LHCN-M2 (cell line): ENCODE data around the gene KCNMA1. TPM values are rescaled to one million over a fixed set of nuclear protein-coding genes. Genes with fewer than 3 reads are reported as not detected.
"Not testable (repeated sequence)": the region's sequence is repeated elsewhere in the genome, so short reads cannot be mapped to it uniquely, and the experiment has no call there.

ENCODE experiments used
- DNase-seq: peaks from one replicate; pipeline ENCODE4 v3.0.0-alpha.2; 2012; ENCODE audit warnings: low read depth
- total RNA-seq: library from RNA; depleted of rRNA; stranded (reverse); fragments of >200 nt; gene quantifications from 2 replicates; pipeline ENCODE4 v1.2.3, GENCODE V29; 2014

The KCNMA1 gene
- total RNA-seq, 1 experiment from 2014 or later, result 28.6 TPM

DNA sequence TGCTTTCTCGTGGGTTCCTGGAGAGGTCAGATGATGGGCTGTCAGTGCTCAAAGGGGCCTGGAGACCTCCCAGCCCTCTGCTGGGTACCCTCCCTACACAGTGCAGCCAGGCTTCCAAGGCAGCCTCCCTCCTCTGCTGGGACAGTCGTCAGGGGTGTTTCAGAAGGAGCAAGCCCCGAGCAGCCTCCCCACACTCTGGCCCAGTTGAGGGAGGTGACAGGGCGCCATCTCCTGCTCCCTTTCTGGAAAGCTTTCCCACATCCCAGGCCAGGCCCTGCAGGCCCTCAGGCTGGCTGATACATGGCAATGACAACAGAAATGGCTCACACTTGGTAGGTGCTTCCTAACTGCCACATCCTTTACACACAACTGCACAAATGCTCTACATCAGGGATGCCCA, 32.1 kb downstream of the KCNMA1 start:
- DNase-seq, result peak; percentile 41

DNA sequence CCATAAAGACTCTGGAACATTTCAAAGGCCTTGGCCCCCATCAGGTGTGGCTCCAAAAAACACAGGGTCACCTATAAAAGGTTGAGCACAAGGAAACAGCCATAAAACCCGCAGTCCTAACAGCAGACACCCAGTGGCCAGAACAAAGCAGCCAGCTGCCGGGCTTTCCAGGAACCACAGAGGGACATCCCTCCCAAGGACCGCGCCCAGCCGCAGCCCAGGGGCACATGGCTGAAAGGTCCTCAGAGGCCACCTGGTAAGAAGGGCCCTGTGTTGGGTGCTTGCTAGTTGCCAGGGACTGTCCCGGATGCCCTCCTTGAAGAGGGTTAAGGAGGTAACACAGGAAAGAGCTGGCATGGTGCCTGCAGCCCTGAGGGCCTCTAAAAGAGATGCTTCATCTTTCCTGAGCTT, 32.7 kb downstream of the KCNMA1 start:
- DNase-seq, result no peak

GRCh38 chr10:77604063-77604462, 33.5 kb downstream of the KCNMA1 start:
- no peak for DNase-seq

GRCh38 chr10:77603534-77603927, 34.1 kb downstream of the KCNMA1 start:
- DNase-seq, result peak; percentile 78

GRCh38 chr10:77602913-77603533, 34.6 kb downstream of the KCNMA1 start:
- peak; percentile 42 for DNase-seq

DNA sequence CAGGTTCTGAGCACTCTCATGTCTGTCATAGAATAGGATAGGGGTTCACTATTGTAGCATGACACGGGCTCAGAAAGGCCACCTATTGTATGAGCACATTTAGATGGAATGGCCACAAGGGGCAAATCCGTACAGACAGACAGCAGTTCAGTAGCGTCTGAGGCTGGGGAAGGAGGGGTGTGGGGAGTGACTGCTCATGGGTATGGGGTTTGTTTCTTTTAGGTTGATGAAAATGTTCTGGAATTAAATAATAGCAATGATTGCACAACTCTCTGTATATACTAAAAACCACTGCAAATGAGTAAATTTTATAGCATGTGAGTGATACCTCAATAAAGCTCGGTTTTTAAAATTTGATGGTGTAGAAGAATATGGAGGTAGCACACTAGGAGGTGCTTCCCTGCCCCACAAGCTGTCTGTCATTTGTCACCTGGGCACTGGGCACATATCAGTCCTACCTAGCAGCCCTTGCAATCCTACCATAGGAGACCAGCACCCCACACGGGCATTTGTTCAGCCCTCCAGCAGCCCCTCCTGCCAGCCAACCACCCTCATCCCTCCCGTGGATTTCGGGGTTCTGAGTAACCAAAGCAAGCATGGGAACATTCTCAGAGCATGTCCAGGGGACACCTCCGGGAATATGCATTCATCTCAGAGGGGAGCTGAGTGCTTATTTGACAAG, 35.2 kb downstream of the KCNMA1 start:
- DNase-seq, result peak; percentile 50

DNA sequence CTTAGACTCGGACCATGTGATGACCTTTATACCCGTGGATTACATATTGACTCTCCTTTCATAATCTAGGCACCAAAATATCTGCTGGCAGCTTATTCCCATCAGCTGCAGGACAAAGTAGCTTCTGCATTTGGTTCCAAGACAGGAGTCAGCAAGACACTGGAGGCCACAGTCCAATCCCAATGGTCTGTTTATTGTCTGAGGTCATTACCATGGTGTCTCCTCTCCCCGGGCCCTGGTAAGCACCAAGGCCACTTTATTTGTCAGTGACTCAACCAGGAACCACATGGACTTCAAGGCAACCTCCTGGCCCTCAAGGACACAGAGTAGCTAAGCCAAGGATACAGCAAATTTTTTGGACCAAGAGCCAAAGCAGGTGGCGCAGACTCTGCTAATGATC, 36.1 kb downstream of the KCNMA1 start:
- DNase-seq, result peak; percentile 26

DNA sequence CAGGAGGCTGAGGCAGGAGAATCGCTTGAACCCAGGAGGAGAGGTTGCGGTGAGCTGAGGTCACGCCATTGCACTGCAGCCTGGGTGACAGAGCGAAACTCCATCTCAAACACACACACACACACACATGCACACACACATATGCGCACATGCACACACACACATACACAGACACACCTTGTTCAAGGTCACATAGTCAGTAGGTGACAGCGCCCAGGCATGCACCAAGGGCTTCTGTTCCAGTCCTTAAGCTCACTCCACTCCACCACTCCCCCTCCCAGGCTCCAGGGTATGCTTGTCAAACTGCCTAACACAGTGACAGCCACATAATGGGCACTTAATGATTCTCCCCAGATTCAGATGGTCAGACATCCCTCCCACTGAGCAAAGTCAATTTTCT, 37.0 kb downstream of the KCNMA1 start:
- no peak for DNase-seq

- DNase-seq, result no peak
Measured at GRCh38 chr10:77599651-77600050, 38.0 kb downstream of the KCNMA1 start.

DNA sequence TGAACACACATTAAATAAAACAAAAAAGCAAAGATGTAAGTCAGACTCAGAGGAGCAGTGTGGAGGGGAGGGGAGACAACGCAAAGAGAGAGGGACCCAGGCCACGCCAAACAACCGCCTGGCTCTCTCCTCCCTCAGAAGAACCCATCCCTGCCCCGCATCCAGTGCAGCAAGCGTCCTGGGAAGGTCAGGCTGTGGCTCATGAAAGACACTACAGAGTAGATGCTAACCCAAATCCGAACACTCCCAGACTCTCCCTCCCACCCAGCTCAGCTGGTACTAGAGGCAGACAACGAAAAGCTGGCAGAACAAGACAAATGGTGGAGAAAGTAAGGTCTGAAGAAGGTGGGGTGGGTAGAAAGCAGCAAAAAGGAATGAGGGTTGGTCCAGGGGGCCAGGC, 39.0 kb downstream of the KCNMA1 start:
- no peak for DNase-seq

DNA sequence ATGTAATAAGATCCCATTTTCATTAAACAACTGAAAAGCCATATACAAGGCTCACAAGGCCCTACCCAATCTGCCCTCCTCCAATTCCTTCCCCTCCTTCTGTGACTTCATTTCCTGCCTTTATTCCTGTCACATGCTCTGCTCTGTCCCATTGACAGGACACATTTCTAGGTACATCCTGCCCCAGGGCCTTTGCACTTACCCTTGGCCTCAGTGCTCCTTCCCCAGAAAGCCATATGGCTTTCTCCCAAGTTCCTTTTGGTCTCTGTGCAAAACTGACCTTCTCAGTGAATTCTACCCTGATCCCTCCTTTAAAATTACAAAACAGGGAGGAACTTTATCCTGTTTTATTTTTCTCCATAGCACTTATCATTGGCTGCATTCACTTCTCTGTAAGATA, 40.0 kb downstream of the KCNMA1 start:
- DNase-seq, result no peak

DNA sequence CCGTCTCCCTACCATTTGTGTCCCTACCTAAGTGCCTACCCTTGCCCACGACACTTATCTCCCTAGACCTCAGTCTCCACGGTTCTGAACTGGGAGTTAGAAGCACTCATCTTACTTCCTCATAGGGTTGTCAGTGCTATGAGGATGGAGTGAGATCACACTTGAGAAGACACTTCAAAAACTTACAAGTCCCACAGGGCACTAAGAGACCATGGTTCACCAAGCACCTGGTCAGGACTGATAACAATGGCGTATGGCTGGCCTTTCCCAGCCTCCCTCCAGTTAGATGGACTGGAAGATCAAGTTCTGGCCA, 43.2 kb downstream of the KCNMA1 start:
- DNase-seq, result no peak

DNA sequence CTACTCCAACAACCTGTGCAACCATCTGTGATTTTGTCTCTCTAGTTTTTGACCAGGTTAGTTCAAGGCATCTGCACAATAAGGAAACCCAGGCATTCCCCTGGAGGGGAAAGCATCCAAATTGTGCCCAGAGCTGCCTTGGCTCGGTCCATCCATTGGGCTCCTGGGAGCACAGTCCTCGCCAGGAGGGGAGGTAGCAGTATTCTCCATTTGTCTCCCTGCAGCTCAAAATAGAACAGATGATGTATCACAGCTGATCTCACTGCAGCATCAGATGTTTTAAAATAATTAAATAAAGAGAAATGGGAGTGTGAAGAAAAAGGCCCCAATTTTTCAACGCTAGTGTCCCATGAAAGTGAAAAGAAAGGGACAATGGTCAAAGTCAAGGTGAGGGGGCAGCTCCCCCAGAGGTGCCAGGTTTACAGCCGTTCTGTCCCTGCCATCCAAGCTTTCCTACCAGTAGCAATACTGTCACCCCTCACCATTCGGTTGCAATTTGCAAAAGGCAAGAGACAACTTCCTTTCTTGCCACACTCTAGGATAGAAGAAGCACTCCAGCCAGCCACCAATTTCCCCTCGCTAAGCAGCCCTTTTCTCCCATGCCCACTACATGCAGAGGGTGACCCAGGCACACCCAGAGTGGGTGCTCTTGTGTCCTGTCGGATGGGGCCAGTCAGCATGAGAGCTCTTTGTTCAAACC, 43.7 kb downstream of the KCNMA1 start:
- no peak for DNase-seq

- DNase-seq, result peak; percentile 93
Measured at GRCh38 chr10:77592946-77593636, 44.5 kb downstream of the KCNMA1 start.

DNA sequence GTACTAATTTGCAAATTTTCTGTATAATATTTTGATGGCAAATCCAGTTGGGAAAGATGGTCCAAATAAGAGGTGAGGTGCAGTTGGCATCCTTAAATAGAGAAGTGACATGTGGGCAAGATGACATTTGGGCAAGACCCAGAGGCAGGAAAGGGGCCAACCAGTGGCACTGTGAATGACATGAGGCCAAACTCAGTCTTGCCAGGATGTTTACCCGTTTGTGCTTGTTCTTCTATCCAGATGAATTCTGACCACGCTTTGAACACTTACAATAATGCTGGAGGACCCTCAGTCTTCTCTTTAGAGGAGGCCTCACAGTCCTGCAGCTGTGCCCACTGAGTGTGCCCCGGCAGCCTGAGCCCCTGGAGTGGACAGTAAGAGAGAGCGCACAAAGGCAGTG, 45.1 kb downstream of the KCNMA1 start:
- DNase-seq, result no peak

GRCh38 chr10:77591238-77591880, 46.2 kb downstream of the KCNMA1 start:
- DNase-seq, result peak; percentile 46

DNA sequence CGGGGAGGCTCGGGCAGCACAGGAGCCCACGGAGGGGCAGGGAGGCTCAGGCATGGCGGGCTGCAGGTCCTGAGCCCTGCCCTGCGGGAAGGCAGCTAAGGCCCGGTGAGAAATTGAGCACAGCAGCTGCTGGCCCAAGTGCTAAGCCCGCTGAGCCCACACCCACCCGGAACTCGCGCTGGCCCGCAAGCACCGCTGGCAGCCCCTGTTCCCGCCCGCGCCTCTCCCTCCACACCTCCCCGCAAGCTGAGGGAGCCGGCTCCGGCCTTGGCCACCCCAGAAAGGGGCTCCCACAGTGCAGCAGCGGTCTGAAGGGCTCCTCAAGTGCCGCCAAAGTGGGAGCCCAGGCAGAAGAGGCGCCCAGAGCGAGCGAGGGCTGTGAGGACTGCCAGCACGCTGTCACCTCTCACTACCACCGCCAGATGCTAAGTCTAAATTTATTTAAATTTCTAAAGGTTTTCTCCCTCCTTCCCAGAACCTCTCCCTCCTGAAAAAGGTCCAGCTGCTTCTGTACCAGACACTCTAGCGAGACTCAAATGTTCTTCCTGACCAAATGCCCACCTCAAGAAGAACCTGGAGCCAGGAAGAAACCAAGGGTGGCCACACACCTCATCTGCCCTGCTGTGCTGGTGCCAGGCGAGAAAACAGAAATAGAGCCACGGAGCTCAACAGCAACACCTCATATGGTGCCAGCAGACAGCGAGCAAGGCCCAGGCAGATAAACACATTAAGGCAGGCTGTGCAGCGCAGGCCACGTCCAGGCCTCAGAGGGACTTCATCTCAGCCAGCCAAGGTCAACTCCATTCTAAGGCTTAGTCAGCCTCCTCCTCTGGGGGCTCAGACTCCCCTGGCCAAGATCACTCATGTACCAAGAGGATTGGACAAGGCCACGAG, 47.0 kb downstream of the KCNMA1 start:
- no peak for DNase-seq

- not testable (repeated sequence) for DNase-seq
Measured at GRCh38 chr10:77589703-77590102, 47.9 kb downstream of the KCNMA1 start.

DNA sequence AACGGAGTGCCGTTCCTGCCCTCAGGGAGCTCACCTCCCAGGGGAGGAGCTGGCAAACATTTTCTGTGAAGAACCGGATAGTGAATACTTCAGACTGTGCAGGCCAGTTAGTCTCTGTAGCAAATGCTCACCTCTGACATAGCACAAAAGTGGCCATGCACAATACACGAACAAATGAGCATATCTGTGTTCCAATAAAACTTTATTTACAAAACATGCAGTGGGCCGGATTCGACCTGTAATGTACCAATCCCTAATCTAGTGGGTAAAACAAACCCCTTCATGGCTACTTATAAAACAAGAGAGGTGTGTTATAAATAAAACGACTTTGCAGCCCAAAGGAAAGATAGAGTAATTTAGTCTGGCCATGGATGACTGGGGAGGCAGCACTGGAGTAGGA, 48.7 kb downstream of the KCNMA1 start:
- DNase-seq, result no peak

DNA sequence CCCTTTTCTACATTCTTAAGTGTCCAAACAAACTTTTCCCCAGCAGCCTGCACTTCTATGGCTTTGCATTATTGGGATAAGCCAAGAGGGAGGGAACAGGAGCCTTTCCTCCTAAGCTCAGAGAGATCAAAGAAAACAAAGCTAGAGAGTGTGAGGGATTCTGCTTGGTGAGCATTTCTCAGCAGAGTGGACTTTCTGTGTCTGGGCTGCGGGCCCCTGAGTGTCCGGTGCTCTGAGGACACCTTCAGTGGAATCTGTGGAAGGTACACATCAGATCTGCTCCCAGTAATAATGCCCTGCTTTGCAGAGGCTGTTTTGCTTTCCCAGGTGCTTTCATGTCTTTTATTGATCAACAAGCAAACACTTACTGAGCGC, 50.2 kb downstream of the KCNMA1 start:
- no peak for DNase-seq
